Stimulated activated naive B cell treated with anti-CD40 and anti-IgM and Interleukin-4, amounts not matched to agents 10 μg/mL and 1 μg/mL and 100 μg/mL, for 72 hours (primary cell): ENCODE results near the gene MPP3.

Experiments used
- ATAC-seq, 2 donors: fragments of 150-1000 bp; cut with Tn5 transposase; replicated peaks; 2 replicates each; pipeline ENCODE4 v1.10.0; 2021; ENCODE audit warnings: moderate library complexity in 1 of 2
- DNase-seq: peaks from one replicate; pipeline ENCODE4 v3.0.0; 2021
- H3K27ac Mint-ChIP-seq: one replicate; pipeline ENCODE4 v1.8.0; 2022; ENCODE audit warnings: mild to moderate bottlenecking, mixed read lengths
- H3K27me3 Mint-ChIP-seq, 2 donors: one replicate each; pipeline ENCODE4 v1.8.0; 2022; ENCODE audit warnings: mixed read lengths in 2 of 2
- H3K36me3 Mint-ChIP-seq, 2 donors: one replicate each; pipeline ENCODE4 v1.8.0; 2022; ENCODE audit warnings: mixed read lengths in 2 of 2, mild to moderate bottlenecking in 1 of 2
- H3K4me1 Mint-ChIP-seq, 2 donors: one replicate each; pipeline ENCODE4 v1.8.0; 2022; ENCODE audit warnings: mixed read lengths in 2 of 2, mild to moderate bottlenecking in 1 of 2
- H3K4me3 Mint-ChIP-seq, 2 donors: one replicate each; pipeline ENCODE4 v1.8.0; 2022; ENCODE audit warnings: mild to moderate bottlenecking in 2 of 2, mixed read lengths in 2 of 2, moderate library complexity in 1 of 2
- H3K9me3 Mint-ChIP-seq, 2 donors: one replicate each; pipeline ENCODE4 v1.8.0; 2022; ENCODE audit warnings: mixed read lengths in 2 of 2, mild to moderate bottlenecking in 1 of 2

MPP3 gene

DNA sequence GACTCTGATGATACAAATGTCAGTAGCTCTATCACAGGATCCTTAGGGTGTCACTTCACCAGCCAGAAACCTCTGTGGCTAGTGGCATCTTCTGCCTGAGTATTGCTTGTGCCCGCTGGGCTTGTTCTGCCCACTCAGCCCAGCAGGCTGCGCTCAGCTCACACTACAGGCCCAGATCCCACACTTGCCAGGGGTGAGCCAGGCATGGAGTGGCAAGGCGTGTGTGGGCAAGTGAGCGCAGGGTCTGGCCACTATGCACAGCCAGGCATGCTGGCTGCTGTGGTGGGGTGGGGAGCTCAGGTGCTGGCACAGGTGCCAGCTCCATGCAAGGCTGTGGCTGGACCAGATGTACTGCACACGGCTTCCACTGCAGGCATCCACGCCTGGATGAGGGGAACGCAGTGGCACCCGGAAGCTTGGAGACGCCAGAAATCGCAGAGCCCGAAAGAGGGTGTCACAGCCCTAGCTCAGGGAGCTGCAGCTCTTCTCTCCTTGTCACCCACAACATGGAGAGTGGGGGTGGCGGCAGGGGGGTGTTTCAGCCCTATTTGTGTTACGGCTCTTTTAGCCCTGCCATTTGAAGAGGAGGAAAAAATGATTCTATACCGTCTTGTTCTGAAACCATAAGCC lies 42.5 kb downstream of the MPP3 start:
- H3K27ac Mint-ChIP-seq, result no peak overlapping the region
- ATAC-seq (no peak), DNase-seq (no peak)
- H3K27me3 Mint-ChIP-seq, result peaks cover 27 to 48% of the 10 kb centered on the region in 2 donors
- no peaks in the 10 kb centered on the region for H3K4me1 Mint-ChIP-seq
- H3K9me3 Mint-ChIP-seq, result no peaks in the 10 kb centered on the region
- H3K36me3 Mint-ChIP-seq, result no peaks in the 10 kb centered on the region
- H3K4me3 Mint-ChIP-seq, result no peak overlapping the region

DNA sequence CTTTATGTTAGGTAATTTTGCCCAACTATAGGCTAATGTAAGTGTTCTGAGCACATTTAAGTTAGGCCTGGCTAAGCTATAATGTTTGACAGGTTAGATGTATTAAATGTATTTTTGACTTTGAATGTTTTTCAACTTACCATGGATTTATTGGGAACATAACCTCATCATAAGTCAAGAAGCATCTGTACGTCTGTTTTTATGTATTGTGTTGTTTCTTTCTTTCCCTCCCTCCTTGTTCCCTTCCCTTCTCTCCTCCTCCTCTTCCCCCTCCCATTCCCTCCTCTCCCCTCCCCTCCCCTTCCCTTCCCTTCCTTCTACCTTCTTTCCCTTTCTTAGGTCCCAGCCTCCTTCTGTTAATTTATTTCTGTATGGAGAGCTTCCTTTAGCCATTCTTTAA lies 43.5 kb downstream of the MPP3 start:
- H3K27ac Mint-ChIP-seq, result no peak overlapping the region
- ATAC-seq (no peak), DNase-seq (no peak)
- no peak overlapping the region for H3K4me3 Mint-ChIP-seq
- H3K36me3 Mint-ChIP-seq, result no peaks in the 10 kb centered on the region
- H3K9me3 Mint-ChIP-seq, result no peaks in the 10 kb centered on the region
- H3K4me1 Mint-ChIP-seq, result no peaks in the 10 kb centered on the region
- peaks cover 25 to 46% of the 10 kb centered on the region in 2 donors for H3K27me3 Mint-ChIP-seq

DNA sequence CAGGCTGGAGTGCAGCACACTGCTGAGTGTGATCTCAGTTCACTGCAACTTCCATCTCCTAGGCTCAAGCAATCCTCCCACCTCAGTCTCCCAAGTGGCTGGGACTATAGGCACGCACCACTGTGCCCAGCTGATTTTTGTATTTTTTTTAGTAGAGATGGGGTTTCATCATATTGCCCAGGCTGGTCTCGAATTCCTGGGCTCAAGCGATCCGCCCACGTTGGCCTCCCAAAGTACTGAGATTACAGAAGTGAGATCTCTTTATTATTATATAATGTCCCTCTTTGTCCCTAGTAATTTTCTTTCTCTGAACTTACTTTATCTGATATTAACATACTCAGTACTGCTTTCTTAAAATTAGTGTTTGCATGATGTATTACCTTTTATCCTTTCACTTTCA lies 44.4 kb downstream of the MPP3 start:
- Mint-ChIP-seq H3K4me1 (no peaks in the 10 kb centered on the region), H3K36me3 (no peaks in the 10 kb centered on the region), H3K27ac (no peak overlapping the region), H3K4me3 (no peak overlapping the region), H3K27me3 (peaks cover 23 to 47% of the 10 kb centered on the region in 2 donors), H3K9me3 (no peaks in the 10 kb centered on the region)
- DNase-seq (no peak), ATAC-seq (no peak)

GRCh38 chr17:43787728-43788127 lies 45.2 kb downstream of the MPP3 start:
- Mint-ChIP-seq H3K36me3 (no peaks in the 10 kb centered on the region), H3K4me3 (no peak overlapping the region), H3K4me1 (no peaks in the 10 kb centered on the region), H3K27me3 (peaks cover 26 to 52% of the 10 kb centered on the region in 2 donors), H3K9me3 (no peaks in the 10 kb centered on the region), H3K27ac (no peak overlapping the region)
- DNase-seq (no peak), ATAC-seq (no peak)

DNA sequence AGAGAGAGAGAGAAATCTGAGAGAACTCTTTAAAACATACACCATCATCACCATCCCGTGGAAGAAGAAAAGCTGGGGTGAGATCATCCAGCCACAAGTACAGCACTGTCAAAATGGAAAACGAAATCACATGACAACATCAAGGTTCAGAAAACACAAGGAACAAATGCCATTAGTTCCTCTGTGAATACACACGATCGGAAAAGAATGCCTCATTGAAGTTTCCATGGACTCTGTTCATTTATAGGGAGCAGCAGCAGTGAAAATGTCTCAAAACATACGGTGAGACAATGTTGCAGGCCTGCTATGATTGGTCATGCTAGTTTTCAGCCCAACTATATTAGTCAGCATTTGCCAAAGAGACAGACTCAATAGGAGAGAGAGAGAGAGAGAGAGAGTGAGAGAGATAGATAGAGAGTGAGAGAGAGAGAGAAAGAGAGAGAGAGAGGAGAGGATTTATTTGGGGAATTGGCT lies 48.3 kb downstream of the MPP3 start:
- Mint-ChIP-seq H3K27me3 (peaks cover 27 to 60% of the 10 kb centered on the region in 2 donors), H3K4me1 (no peaks in the 10 kb centered on the region), H3K36me3 (no peaks in the 10 kb centered on the region), H3K27ac (no peak overlapping the region), H3K4me3 (no peak overlapping the region), H3K9me3 (no peaks in the 10 kb centered on the region)
- ATAC-seq (no peak), DNase-seq (no peak)

DNA sequence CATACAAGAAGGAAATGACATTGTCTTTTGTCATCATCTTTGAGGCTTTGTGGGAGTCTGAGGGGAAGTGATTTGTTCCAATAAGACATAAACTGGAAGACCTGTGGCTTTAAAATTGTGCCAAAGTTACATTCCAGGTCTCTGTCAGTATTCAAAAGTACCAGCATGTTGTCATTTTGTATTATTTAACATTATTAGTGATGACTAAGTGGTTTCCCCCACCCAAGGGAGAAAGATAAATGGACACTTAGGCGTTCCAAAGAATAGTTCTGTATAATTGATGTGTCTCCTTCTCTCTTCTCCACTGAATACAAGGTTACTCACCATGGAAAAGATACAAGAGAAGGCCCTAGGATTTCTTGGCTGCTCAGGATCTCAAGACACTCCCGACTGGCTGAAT lies 48.9 kb downstream of the MPP3 start:
- Mint-ChIP-seq H3K27me3 (peaks cover 24 to 61% of the 10 kb centered on the region in 2 donors), H3K4me3 (no peak overlapping the region), H3K36me3 (no peaks in the 10 kb centered on the region), H3K27ac (no peak overlapping the region), H3K9me3 (no peaks in the 10 kb centered on the region), H3K4me1 (peaks cover 2 to 5% of the 10 kb centered on the region in 2 donors)
- DNase-seq, result no peak
- ATAC-seq, result no peak

DNA sequence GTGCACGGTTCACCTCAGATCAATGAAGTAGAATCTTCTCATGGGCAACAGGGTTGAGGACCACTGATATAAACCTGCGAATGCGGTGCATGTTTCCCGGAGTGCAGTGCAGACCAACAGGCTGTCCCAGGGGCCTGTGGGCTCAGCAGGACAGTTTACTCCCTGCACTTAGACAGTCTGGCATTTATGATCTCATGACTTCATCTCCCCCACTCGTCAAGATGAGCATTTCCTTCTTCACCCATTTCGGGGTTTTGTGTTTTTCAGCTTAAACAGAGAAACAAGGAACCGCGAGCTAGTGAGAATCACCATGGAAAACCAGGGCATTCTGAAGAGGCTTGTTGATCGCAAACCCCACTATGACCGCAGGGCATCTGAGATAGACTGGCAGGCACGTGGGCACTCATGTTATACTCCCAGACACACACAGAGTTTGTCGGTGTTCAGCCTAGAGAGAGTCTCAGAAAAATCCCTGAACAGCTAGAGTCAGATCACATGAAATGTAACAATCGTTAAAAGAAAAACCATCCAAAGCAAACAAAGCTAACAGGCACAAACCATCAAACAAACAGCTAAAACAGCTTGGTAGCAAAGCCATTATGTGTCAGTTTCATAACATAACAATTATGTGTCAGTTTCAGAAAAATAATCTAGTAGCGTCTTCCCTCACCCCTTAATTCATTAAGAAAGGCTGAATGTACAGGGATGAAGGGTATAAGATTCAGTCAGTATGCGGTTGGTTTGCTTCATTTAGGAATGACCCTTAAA lies 49.8 kb downstream of the MPP3 start:
- Mint-ChIP-seq H3K9me3 (no peaks in the 10 kb centered on the region), H3K27ac (no peak overlapping the region), H3K27me3 (peaks cover 24 to 57% of the 10 kb centered on the region in 2 donors), H3K4me3 (no peak overlapping the region), H3K4me1 (peaks cover 2 to 6% of the 10 kb centered on the region in 2 donors), H3K36me3 (no peaks in the 10 kb centered on the region)
- DNase-seq (no peak), ATAC-seq (no peak)

DNA sequence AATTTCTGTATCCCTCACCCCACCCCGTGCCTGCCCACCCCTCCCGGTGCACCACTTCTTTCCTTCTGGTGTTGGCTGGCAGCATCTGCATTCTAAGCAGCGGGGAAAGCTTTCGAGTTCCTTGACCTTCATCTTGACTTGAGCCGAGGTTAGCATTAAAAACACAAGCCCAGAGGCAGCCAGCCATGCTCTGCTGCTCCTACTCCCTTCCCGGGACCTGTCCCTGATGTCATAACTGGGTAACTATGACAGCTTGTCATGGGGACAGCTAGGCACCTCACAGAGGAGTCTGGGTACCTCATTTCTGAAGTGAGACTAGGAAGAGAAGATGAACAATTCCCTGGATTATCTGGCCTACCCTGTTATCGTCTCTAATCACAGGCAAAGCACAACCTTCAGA lies 52.8 kb downstream of the MPP3 start, which contains the start of gene CFAP97D1:
Gene CFAP97D1, plus strand, starts transcription at position 301 of the 400 bp plus-strand sequence. Its CDS starts 28 bp downstream, at position 329.
- H3K36me3 Mint-ChIP-seq, result peaks cover 2 to 8% of the 10 kb centered on the region in 2 donors
- peaks cover 24 to 56% of the 10 kb centered on the region in 2 donors for H3K27me3 Mint-ChIP-seq
- H3K27ac Mint-ChIP-seq, result peak within 1 kb of the TSS; percentile 51
- DNase-seq (no peak), ATAC-seq (no peak)
- H3K9me3 Mint-ChIP-seq, result no peaks in the 10 kb centered on the region
- peaks cover 4 to 16% of the 10 kb centered on the region in 2 donors for H3K4me1 Mint-ChIP-seq
- H3K4me3 Mint-ChIP-seq, result peak within 1 kb of the TSS; percentile 76 to 90

DNA sequence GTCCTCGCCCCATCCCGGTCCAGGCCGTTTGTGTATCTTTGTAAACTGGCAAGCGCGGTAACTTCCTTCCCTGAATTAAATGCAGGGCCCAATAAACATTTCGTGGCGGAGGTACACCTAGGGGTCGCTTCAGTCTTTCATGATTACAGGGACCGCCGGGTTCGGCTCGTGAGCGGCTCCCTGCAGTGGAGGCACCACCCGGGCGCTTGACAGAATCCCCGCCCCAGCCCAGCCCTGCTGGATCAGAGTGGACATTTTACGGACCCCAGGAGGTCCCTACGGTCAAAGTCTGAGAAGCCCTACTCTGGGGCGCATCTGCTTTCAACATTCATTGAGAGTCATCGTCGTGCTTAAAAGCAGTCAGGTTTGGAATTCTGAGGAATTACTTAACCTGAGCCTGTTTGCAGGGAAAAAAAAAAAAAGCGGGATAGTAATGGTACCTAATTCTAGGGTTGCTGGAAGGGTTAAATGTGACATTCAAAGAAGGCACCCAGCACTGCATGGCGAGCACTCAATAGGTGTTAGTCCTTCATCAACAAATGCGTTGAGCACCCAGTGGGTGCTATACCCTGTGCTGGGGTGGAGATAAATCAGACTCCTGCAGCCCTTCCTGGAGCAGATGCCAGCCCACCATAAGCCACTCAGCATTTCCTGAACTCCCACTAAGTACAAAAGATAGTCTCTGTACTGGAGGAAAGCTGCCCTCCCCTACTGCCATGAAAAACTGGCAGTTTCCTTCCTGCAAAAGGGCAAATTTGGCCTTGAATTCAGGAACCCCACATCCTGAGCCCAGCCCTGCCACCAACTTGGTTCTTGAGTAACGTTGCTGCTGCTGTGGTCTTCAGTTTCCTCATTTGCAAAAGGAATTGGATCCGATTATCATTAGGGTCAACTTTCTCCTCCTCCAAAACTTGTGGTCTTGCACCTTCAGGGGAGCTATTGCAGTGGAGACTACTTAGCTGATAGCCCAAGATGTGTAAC lies 53.5 kb downstream of the MPP3 start:
- ATAC-seq (peak; percentile 33 to 57), DNase-seq (no peak)
- peak overlapping the region; percentile 76 to 90 for H3K4me3 Mint-ChIP-seq
- H3K27me3 Mint-ChIP-seq, result peaks cover 18 to 49% of the 10 kb centered on the region in 2 donors
- H3K36me3 Mint-ChIP-seq, result peaks cover 5 to 14% of the 10 kb centered on the region in 2 donors
- H3K9me3 Mint-ChIP-seq, result no peaks in the 10 kb centered on the region
- H3K27ac Mint-ChIP-seq, result peak overlapping the region; percentile 51
- peaks cover 6 to 21% of the 10 kb centered on the region in 2 donors for H3K4me1 Mint-ChIP-seq

- peak; percentile 71 for DNase-seq
- peaks cover 12 to 30% of the 10 kb centered on the region in 2 donors for H3K4me1 Mint-ChIP-seq
These were observed 54.4 kb downstream of the MPP3 start, which contains the start of gene DUSP3 for GRCh38 chr17:43778337-43779144. Gene DUSP3, minus strand, starts transcription at chr17:43778977. Its CDS starts 53 bp downstream, at chr17:43778924.

GRCh38 chr17:43774304-43775250 lies 58.4 kb downstream of the MPP3 start:
- peaks cover 0 to 2% of the 10 kb centered on the region in 2 donors for H3K9me3 Mint-ChIP-seq

More at GRCh38 chr17:43778337-43779144, 54.4 kb downstream of the MPP3 start, which contains the start of gene DUSP3:
- peak; percentile 93 to 95 for ATAC-seq
- Mint-ChIP-seq H3K27ac (peak within 1 kb of the TSS; percentile 94), H3K36me3 (peaks cover 8 to 22% of the 10 kb centered on the region in 2 donors), H3K4me3 (peak within 1 kb of the TSS; percentile 90 to 92), H3K27me3 (peaks cover 14 to 40% of the 10 kb centered on the region in 2 donors), H3K9me3 (peaks cover 0 to 1% of the 10 kb centered on the region in 2 donors)

More at GRCh38 chr17:43774304-43775250, 58.4 kb downstream of the MPP3 start:
- no peak overlapping the region for H3K27ac Mint-ChIP-seq
- peaks cover 22 to 47% of the 10 kb centered on the region in 2 donors for H3K4me1 Mint-ChIP-seq
- no peak overlapping the region for H3K4me3 Mint-ChIP-seq
- peaks cover 0 to under 1% of the 10 kb centered on the region in 2 donors for H3K27me3 Mint-ChIP-seq
- DNase-seq (no peak), ATAC-seq (no peak)
- H3K36me3 Mint-ChIP-seq, result peaks cover 31 to 48% of the 10 kb centered on the region in 2 donors
